MM.1S (cell line): ENCODE measurements around the gene SPINT1.

Source experiments
- DNase-seq: peaks from one replicate; pipeline ENCODE4 v3.0.0-alpha.2; 2015
- H2AFZ ChIP-seq: fragments of 300-600 bp; sonication (generic); 2 replicates; pipeline ENCODE4 v1.6.0; 2016; ENCODE audit warnings: antibody characterized with exemption, low read length
- H3F3A ChIP-seq: fragments of 300-600 bp; sonication (generic); 2 replicates; pipeline ENCODE4 v1.6.1; 2016; ENCODE audit warnings: mild to moderate bottlenecking, antibody characterized with exemption, low read length, moderate library complexity, mixed read lengths; ENCODE audit not compliant: insufficient read depth
- H3K27ac ChIP-seq: fragments of 300-600 bp; sonication (generic); 2 replicates; pipeline ENCODE4 v1.5.1; 2016; ENCODE audit warnings: mild to moderate bottlenecking, low read length
- H3K27me3 ChIP-seq: fragments of 300-600 bp; sonication (generic); replicated peaks from 2 replicates; pipeline ENCODE4 v1.6.0; 2016; ENCODE audit warnings: low read length; ENCODE audit not compliant: insufficient read depth
- H3K36me3 ChIP-seq: fragments of 300-600 bp; sonication (generic); replicated peaks from 2 replicates; pipeline ENCODE4 v1.6.1; 2016; ENCODE audit warnings: mild to moderate bottlenecking, low read length, mixed read lengths; ENCODE audit not compliant: insufficient read depth
- H3K4me1 ChIP-seq: fragments of 300-600 bp; sonication (generic); 2 replicates; pipeline ENCODE4 v1.6.1; 2016; ENCODE audit warnings: low read length, mixed read lengths
- H3K4me2 ChIP-seq: fragments of 300-600 bp; sonication (generic); 2 replicates; pipeline ENCODE4 v1.6.0; 2016; ENCODE audit warnings: low read depth, low read length
- H3K4me3 ChIP-seq: fragments of 300-600 bp; sonication (generic); 2 replicates; pipeline ENCODE4 v1.5.1; 2016; ENCODE audit warnings: low read length, mixed read lengths
- H3K79me2 ChIP-seq: fragments of 300-600 bp; sonication (generic); 2 replicates; pipeline ENCODE4 v1.6.1; 2016; ENCODE audit warnings: mixed run types, low read length, mixed read lengths
- H3K9ac ChIP-seq: fragments of 300-600 bp; sonication (generic); 2 replicates; pipeline ENCODE4 v1.6.1; 2016; ENCODE audit warnings: low read length, mixed read lengths
- H3K9me2 ChIP-seq: fragments of 300-600 bp; sonication (generic); replicated peaks from 2 replicates; pipeline ENCODE4 v1.6.1; 2016; ENCODE audit warnings: mild to moderate bottlenecking, low read length, mixed read lengths; ENCODE audit not compliant: insufficient read depth
- H3K9me3 ChIP-seq: fragments of 300-600 bp; sonication (generic); replicated peaks from 2 replicates; pipeline ENCODE4 v1.6.1; 2016; ENCODE audit warnings: mild to moderate bottlenecking, low read length, mixed read lengths; ENCODE audit not compliant: insufficient read depth
- H4K20me1 ChIP-seq: fragments of 300-600 bp; sonication (generic); 2 replicates; pipeline ENCODE4 v1.6.1; 2016; ENCODE audit warnings: mild to moderate bottlenecking, low read length, moderate library complexity, mixed read lengths; ENCODE audit not compliant: insufficient read depth
- CTCF ChIP-seq: fragments of 300-600 bp; sonication (generic); IDR thresholded peaks from 2 replicates; pipeline ENCODE4 v1.5.1; 2016; ENCODE audit warnings: antibody characterized with exemption, low read length, mixed read lengths
- EZH2 ChIP-seq: fragments of 300-600 bp; sonication (generic); optimal IDR thresholded peaks from 2 replicates; pipeline ENCODE3; 2017; ENCODE audit warnings: low read depth, mild to moderate bottlenecking, antibody characterized with exemption, low read length, mixed read lengths
- EZH2phosphoT487 ChIP-seq: fragments of 300-600 bp; sonication (generic); IDR thresholded peaks from 2 replicates; pipeline ENCODE4 v1.6.1; 2018; ENCODE audit warnings: antibody characterized with exemption, low read length

Gene SPINT1

DNA sequence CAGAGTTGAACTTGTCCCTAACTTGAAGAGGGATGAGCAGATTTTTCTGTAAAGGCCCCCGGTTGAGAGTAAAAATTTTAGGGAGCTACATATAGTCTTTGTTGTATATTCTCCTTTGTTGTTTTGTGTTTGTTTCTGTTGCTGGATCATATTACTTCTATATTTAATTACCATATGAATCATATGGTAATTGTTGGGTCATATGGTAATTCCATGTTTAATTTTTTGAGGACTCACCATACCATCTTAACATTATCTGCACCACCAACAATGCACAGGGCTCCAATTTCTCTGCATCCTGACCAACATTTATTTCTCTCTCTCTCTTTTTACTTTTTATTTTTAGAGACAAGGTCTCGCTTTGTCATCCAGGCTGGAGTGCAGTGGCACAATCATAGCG, 44.3 kb upstream of the SPINT1 start:
- H3K27me3 ChIP-seq: no peaks in the 10 kb centered on the region
- no peaks in the 10 kb centered on the region for H3K79me2 ChIP-seq
- no peak overlapping the region for H2AFZ ChIP-seq
- H3K4me3 ChIP-seq: no peak overlapping the region
- H3K36me3 ChIP-seq: no peaks in the 10 kb centered on the region
- no peak overlapping the region for H3K9ac ChIP-seq
- H3K27ac ChIP-seq: no peak overlapping the region
- H3K9me2 ChIP-seq: no peaks in the 10 kb centered on the region
- H4K20me1 ChIP-seq: no peaks in the 10 kb centered on the region
- H3K4me1 ChIP-seq: no peaks in the 10 kb centered on the region
- H3F3A ChIP-seq: no peaks in the 10 kb centered on the region
- no peak overlapping the region for H3K4me2 ChIP-seq
- no peak for DNase-seq
- no peak for TF ChIP-seq EZH2
- TF ChIP-seq CTCF: no peak
- no peak for TF ChIP-seq EZH2phosphoT487
- no peaks in the 10 kb centered on the region for H3K9me3 ChIP-seq

DNA sequence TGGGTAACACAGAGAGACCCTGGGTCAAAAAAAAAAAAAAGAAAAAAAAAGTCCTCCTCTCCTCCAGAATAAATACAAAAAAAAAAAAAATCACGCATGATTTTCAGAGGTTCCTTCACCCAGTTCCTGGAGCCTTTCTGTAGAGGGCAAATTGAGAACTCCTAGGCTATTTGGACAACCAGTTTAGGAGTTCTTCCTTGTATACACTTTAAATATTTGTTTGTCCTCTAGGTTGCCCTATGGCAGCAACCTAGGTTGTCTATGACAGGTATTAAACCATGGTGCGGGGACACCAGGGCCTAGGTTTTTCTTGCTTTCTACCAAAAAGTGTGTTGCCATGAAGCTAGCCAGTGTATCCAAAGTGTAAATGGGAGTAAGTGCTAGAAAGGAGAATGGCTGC, 40.8 kb upstream of the SPINT1 start:
- no peak overlapping the region for H3K27ac ChIP-seq
- no peaks in the 10 kb centered on the region for H3K36me3 ChIP-seq
- peaks cover 13% of the 10 kb centered on the region for H3K79me2 ChIP-seq
- no peaks in the 10 kb centered on the region for H3K9me3 ChIP-seq
- peaks cover 4% of the 10 kb centered on the region; the same call in 1 of the 2 replicates for H3F3A ChIP-seq
- DNase-seq: no peak
- no peaks in the 10 kb centered on the region for H4K20me1 ChIP-seq
- H3K9me2 ChIP-seq: no peaks in the 10 kb centered on the region
- no peak for TF ChIP-seq CTCF
- TF ChIP-seq EZH2: no peak
- no peak for TF ChIP-seq EZH2phosphoT487
- H3K27me3 ChIP-seq: no peaks in the 10 kb centered on the region
- H3K9ac ChIP-seq: no peak overlapping the region
- H3K4me1 ChIP-seq: 0 out of 2 replicates have a peak, but pooled peaks cover under 1% of the 10 kb centered on the region
- no peak overlapping the region for H3K4me2 ChIP-seq
- H2AFZ ChIP-seq: no peak overlapping the region
- no peak overlapping the region for H3K4me3 ChIP-seq

DNA sequence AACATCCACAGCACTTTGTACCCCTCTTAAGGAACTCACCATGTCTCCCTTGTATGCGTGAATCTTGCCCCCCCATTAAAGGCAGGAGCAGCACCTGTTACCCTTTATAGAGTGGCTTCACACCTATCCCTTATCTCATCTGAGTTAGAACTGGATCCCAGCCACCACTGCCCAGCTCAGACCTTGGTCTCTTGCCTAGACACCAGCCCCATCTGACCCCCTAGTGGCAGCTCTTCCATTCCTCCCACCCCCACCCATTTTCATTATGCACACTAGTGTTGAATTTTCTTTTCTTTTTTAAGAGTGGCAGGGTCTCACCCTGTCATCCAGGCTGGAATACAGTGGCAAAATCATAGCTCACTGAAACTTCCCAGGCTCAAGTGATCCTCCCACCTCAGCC, 40.2 kb upstream of the SPINT1 start:
- no peak overlapping the region for H3K9ac ChIP-seq
- no peak overlapping the region for H3K27ac ChIP-seq
- no peaks in the 10 kb centered on the region for H4K20me1 ChIP-seq
- H3K9me3 ChIP-seq: no peaks in the 10 kb centered on the region
- no peaks in the 10 kb centered on the region for H3K36me3 ChIP-seq
- H3K4me1 ChIP-seq: 0 out of 2 replicates have a peak, but pooled peaks cover 6% of the 10 kb centered on the region
- H3K9me2 ChIP-seq: no peaks in the 10 kb centered on the region
- no peak overlapping the region for H3K4me2 ChIP-seq
- TF ChIP-seq EZH2phosphoT487: no peak
- no peak for TF ChIP-seq CTCF
- no peak for TF ChIP-seq EZH2
- no peak for DNase-seq
- H3F3A ChIP-seq: peaks cover 4% of the 10 kb centered on the region; the same call in 1 of the 2 replicates
- H2AFZ ChIP-seq: no peak overlapping the region
- H3K79me2 ChIP-seq: peaks cover 19% of the 10 kb centered on the region
- H3K4me3 ChIP-seq: no peak overlapping the region
- no peaks in the 10 kb centered on the region for H3K27me3 ChIP-seq
